Measurements from ENCODE around the gene CLCN3. TPM values are rescaled to one million over a fixed set of nuclear protein-coding genes. Genes with fewer than 3 reads are reported as not detected.

Gene CLCN3
- polyA plus RNA-seq, 3 donors = 5.3 to 7.8 (median 5.4) TPM

DNA sequence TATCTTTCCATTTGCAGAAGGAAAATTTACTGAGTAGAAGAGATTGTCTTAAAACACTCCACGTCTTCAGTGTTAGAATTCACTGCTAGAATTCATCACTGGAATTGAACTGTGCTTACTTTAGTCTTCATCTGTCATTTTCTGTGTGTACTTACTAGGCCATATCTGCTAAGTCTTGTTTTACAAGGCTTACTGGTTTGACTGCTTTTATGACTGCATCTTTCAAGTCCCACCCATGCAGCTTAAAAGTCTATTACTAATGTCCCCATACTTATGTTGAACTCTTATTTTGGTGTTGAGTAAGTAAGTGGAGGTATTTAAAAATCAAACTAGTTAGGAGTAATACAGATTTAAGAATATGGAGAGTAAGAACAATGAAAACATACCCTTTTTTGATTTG, 14.6 kb downstream of the CLCN3 start:
- intact Hi-C loops (cut with micrococcal nuclease) = no loop called here
- Mint-ChIP-seq H3K27me3 (ENCODE audit: low read depth in 3 of 3) (peaks cover 0 to 1% (median 0%) of the 10 kb centered on the region in 3 donors), H3K4me3 (no peak overlapping the region), H3K36me3 (peaks cover 46 to 60% of the 10 kb centered on the region in 2 donors), H3K27ac (no peak overlapping the region), H3K9me3 (peaks cover 0 to 5% (median 1%) of the 10 kb centered on the region in 7 donors), H3K4me1 (no peaks in the 10 kb centered on the region)
- Histone ChIP-seq H3K4me2 (replicated peaks; ENCODE audit: extremely low read depth, low read length, poor library complexity, severe bottlenecking) (no peak overlapping the region), H3K4me1 (ENCODE audit: control insufficient read depth in 1 of 2, insufficient read depth in 2 of 2, low read length in 2 of 2) (no peaks in the 10 kb centered on the region), H2AFZ (ENCODE audit: insufficient read depth, low read depth, low read length, poor library complexity, severe bottlenecking) (no peak overlapping the region), H3K9ac (ENCODE audit: insufficient read depth, low read length, poor library complexity, severe bottlenecking) (no peak overlapping the region), H3K36me3 (replicated peaks in 1 of 2; ENCODE audit: control insufficient read depth in 1 of 2, insufficient read depth in 2 of 2, low read length in 2 of 2) (peaks cover 27 to 49% of the 10 kb centered on the region in 2 donors), H3K4me3 (replicated peaks in 1 of 3; ENCODE audit: low read depth in 2 of 3, low read length in 3 of 3) (no peak overlapping the region), H3K27me3 (ENCODE audit: control insufficient read depth in 2 of 2, insufficient read depth in 2 of 2, low read length in 2 of 2) (no peaks in the 10 kb centered on the region), H3K79me2 (ENCODE audit: insufficient read depth, low read length) (peaks cover 9% of the 10 kb centered on the region), H3K9me3 (replicated peaks in 1 of 2; ENCODE audit: control insufficient read depth in 1 of 2, insufficient read depth in 1 of 2, low read length in 2 of 2) (no peaks in the 10 kb centered on the region), H3K27ac (ENCODE audit: low read depth in 1 of 2, low read length in 2 of 2) (no peak overlapping the region), H4K20me1 (ENCODE audit: insufficient read depth, low read length) (peaks cover 7% of the 10 kb centered on the region)
- no peak for DNase-seq
- TF ChIP-seq CTCF (IDR thresholded peaks at IDR 0.05) = no peak
- WGBS (ENCODE audit: insufficient coverage) = no CpG with 5 or more reads among the region's 1 CpG

GRCh38 chr4:169640261-169640870, 20.0 kb downstream of the CLCN3 start:
- H3K79me2 ChIP-seq (ENCODE audit: insufficient read depth, low read length) = no peaks in the 10 kb centered on the region
- no peak overlapping the region for H2AFZ ChIP-seq (ENCODE audit: insufficient read depth, low read depth, low read length, poor library complexity, severe bottlenecking)
- H3K4me1 ChIP-seq (ENCODE audit: control insufficient read depth in 1 of 2, insufficient read depth in 2 of 2, low read length in 2 of 2) = no peaks in the 10 kb centered on the region
- H3K9me3 ChIP-seq (replicated peaks in 1 of 2; ENCODE audit: control insufficient read depth in 1 of 2, insufficient read depth in 1 of 2, low read length in 2 of 2) = no peaks in the 10 kb centered on the region
- H3K9me3 Mint-ChIP-seq = no peaks in the 10 kb centered on the region
- no peaks in the 10 kb centered on the region for H4K20me1 ChIP-seq (ENCODE audit: insufficient read depth, low read length)
- H3K36me3 ChIP-seq (replicated peaks in 1 of 2; ENCODE audit: control insufficient read depth in 1 of 2, insufficient read depth in 2 of 2, low read length in 2 of 2) = peaks cover 35 to 91% of the 10 kb centered on the region in 2 donors
- no peak overlapping the region for H3K27ac Mint-ChIP-seq
- no peaks in the 10 kb centered on the region for H3K27me3 ChIP-seq (ENCODE audit: control insufficient read depth in 2 of 2, insufficient read depth in 2 of 2, low read length in 2 of 2)
- H3K27ac ChIP-seq (ENCODE audit: low read depth in 1 of 2, low read length in 2 of 2) = no peak overlapping the region
- H3K4me3 Mint-ChIP-seq = no peak overlapping the region
- TF ChIP-seq CTCF (IDR thresholded peaks at IDR 0.05) = no peak
- H3K27me3 Mint-ChIP-seq (ENCODE audit: low read depth in 3 of 3) = no peaks in the 10 kb centered on the region
- no peak overlapping the region for H3K9ac ChIP-seq (ENCODE audit: insufficient read depth, low read length, poor library complexity, severe bottlenecking)
- no peak for DNase-seq
- no peaks in the 10 kb centered on the region for H3K4me1 Mint-ChIP-seq
- H3K4me2 ChIP-seq (replicated peaks; ENCODE audit: extremely low read depth, low read length, poor library complexity, severe bottlenecking) = no peak overlapping the region
- peaks cover 57 to 75% of the 10 kb centered on the region in 2 donors for H3K36me3 Mint-ChIP-seq
- intact Hi-C loops (cut with micrococcal nuclease) = no loop called here
- H3K4me3 ChIP-seq (replicated peaks in 1 of 3; ENCODE audit: low read depth in 2 of 3, low read length in 3 of 3) = no peak overlapping the region

All from CD14-positive monocyte (primary cell).